Measurements from ENCODE around the gene CATSPERE.
"Not testable (repeated sequence)": the region's sequence is repeated elsewhere in the genome, so short reads cannot be mapped to it uniquely, and the experiment has no call there.

The CATSPERE gene

GRCh38 chr1:244672946-244673682 is 212.0 kb downstream of the CATSPERE start:
- no peak for DNase-seq

GRCh38 chr1:244674446-244674845 is 213.4 kb downstream of the CATSPERE start:
- no peak for DNase-seq

GRCh38 chr1:244675167-244675566 is 214.1 kb downstream of the CATSPERE start:
- DNase-seq, result no peak

- no peak for DNase-seq
These were observed 217.6 kb downstream of the CATSPERE start for GRCh38 chr1:244678697-244679096.

GRCh38 chr1:244680667-244681066 is 219.6 kb downstream of the CATSPERE start:
- DNase-seq, result no peak

GRCh38 chr1:244682087-244682486 is 221.0 kb downstream of the CATSPERE start:
- DNase-seq, result not testable (repeated sequence)

All from CD4-positive, alpha-beta T cell treated with Interleukin-10 for 1 hour (primary cell).